Heart left ventricle (tissue), 16 donors: ENCODE measurements around the gene DNAAF8. TPM values are rescaled to one million over a fixed set of nuclear protein-coding genes. Genes with fewer than 3 reads are reported as not detected.

Source experiments
- ATAC-seq, 4 donors: fragments of 200-7000 bp; cut with Tn5 transposase; one replicate each; pipeline ENCODE4 v1.9.1; 2020 to 2022; ENCODE audit warnings: moderate library complexity in 4 of 4, mild to moderate bottlenecking in 3 of 4, moderate number of reproducible peaks in 1 of 4
- DNase-seq, 5 donors: peaks; one replicate each; pipeline ENCODE4 v3.0.0-alpha.2; 2020
- H3K27ac ChIP-seq, 12 donors: fragments of 200-600 bp; sonication (generic) in 4 of 12; one replicate each; pipeline versions ENCODE4 v1.5.0 to v1.8.0; 2016 to 2022; ENCODE audit warnings: mild to moderate bottlenecking in 2 of 12
- H3K27me3 ChIP-seq, 9 donors: fragments of 200-600 bp; sonication (generic) in 2 of 9; one replicate each; pipeline versions ENCODE4 v1.5.1 to v1.8.0; 2016 to 2022; ENCODE audit warnings: mild to moderate bottlenecking in 3 of 9
- H3K36me3 ChIP-seq, 9 donors: fragments of 200-600 bp; sonication (generic) in 2 of 9; one replicate each; pipeline versions ENCODE4 v1.5.0 to v1.8.0; 2018 to 2022; ENCODE audit warnings: mild to moderate bottlenecking in 2 of 9
- H3K4me1 ChIP-seq, 12 donors: fragments of 200-600 bp; sonication (generic) in 4 of 12; one replicate each; pipeline versions ENCODE4 v1.5.0 to v1.8.0; 2016 to 2022; ENCODE audit warnings: mild to moderate bottlenecking in 3 of 12
- H3K4me3 ChIP-seq, 12 donors: fragments of 200-600 bp; sonication (generic) in 4 of 12; one replicate each; pipeline versions ENCODE4 v1.5.0 to v1.8.0; 2017 to 2022; ENCODE audit warnings: mild to moderate bottlenecking in 9 of 12, moderate library complexity in 4 of 12
- H3K9me3 ChIP-seq, 12 donors: fragments of 200-600 bp; sonication (generic) in 4 of 12; one replicate each; pipeline versions ENCODE4 v1.5.0 to v1.8.0; 2016 to 2022; ENCODE audit warnings: mild to moderate bottlenecking in 1 of 12
- POLR2A ChIP-seq, 2 donors: fragments of 450-650 bp; IDR thresholded peaks; one replicate each; pipeline ENCODE4 v1.6.1; 2017; ENCODE audit warnings: antibody characterized with exemption in 2 of 2, mild to moderate bottlenecking in 2 of 2, moderate library complexity in 2 of 2
- WGBS, 4 donors: extraction: QIAGEN DNeasy Blood & Tissue Kit in 2 of 4; methylation state at CpG; one replicate each; pipeline versions ENCODE4 v1.1.5 to v1.1.7; 2013 to 2018; 5-methylcytosine and 5-hydroxymethylcytosine counted together
- intact Hi-C, 10 donors: fragments of 100-400 bp; cut with DNase I; formaldehyde crosslinking; loops; one replicate each; pipeline versions ENCODE4 v1.11.1 to v1.14.2; 2022
- polyA plus RNA-seq, 2 donors: library from polyadenylated mRNA; stranded (reverse); fragments of 200-250 nt; gene quantifications; one replicate each; pipeline ENCODE4 v1.2.3, GENCODE V29; 2013
- total RNA-seq, 9 donors: library from RNA; depleted of rRNA in 2 of 9; stranded (reverse); fragments of >200 nt in 2 of 9; fragmentation: NEBNext Ultra II Directional in 3 of 9; extraction: Animal tissue kit (Norgen Biotek cat#: 25700) in 3 of 9; gene quantifications; one replicate each; pipeline versions ENCODE4 v1.1.0 to v1.2.4, GENCODE V29; 2016 to 2023
- TF ChIP-seq, protein P1 (sequence below), 12 donors: fragments of 200-600 bp; sonication (generic) in 4 of 12; IDR thresholded peaks; one replicate each; pipeline versions ENCODE4 v1.5.0 to v1.8.0; 2018 to 2022; ENCODE audit warnings: antibody characterized with exemption in 12 of 12, mild to moderate bottlenecking in 5 of 12
- donor health status: ischemic (EF 13 %, LVEDD 7.1; RV severe dilation, severe dysfunction).
- donor health status: healthy with polysubstance abuse.
- donor health status: DM: no; HTN: yes; CAD: no.
- donor health status: DM: no; HTN: no; CAD: no.
- donor health status: ischemic (EF 25% LVEDD 6.9; RV normal size, moderate dysfunction).
- donor health status: ischemic (EF 25% LVEDD 5.7; RV mildly dilated, moderate dysfunction).
- donor health status: healthy.
- donor health status: DM: yes; HTN: yes; CAD: no.
- donor health status: ischemic (EF 35%, LVEDD 5.7; RV mildly dilated, moderate dysfunction).
- donor health status: nonischemic (EF 11% LVEDD 7.7; RV severe dilation, severe dysfunction).
- donor health status: DM: yes; HTN: yes; CAD: no.
- donor health status: PGD.
- donor health status: ischemic (EF 29% LVEDD 5.4; RV normal size, mild dysfunction).
- donor health status: nonischemic (EF 23%, LVEDD 6.1; RV moderate dilation, normal function).

Gene DNAAF8
- total and polyA plus RNA-seq, 11 donors = 0.34 to 3.4 (median 0.91) TPM

DNA sequence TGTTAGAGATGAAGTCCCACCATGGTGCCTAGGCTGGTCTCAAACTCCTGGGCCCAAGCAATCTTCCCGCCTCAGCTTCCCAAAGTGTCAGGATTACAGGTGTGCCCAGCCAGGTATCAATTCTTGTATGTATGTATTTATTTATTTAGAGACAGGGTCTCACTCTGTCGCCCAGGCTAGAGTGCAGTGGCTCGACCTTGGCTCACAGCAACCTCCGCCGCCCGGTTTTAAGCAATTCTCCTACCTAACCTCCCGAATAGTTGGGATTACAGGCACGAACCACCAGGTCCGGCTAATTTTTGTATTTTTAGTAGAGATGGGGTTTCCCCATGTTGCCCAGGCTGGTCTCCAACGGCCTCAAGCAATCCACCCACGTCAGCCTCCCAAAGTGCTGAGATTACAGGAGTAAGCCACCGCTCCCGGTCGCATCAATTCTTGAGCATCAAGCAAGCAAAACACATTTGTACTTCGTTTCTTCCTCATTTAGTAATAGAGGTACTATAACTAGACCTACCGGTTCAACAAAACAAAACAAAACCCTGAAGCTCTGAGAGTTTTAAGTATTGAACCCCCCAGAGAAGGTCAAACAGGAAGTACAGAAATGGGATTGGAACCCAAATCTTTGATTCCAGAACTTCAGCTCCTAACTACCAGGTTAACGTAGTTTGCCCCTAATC is 33.7 kb downstream of the DNAAF8 start:
- H3K4me1 ChIP-seq = peaks cover 9 to 37% (median 32%) of the 10 kb centered on the region in 12 donors
- intact Hi-C loops = loop anchor here in 7 of 10 donors (1.0 to 10.0 kb wide), 8 partner anchors 33 to 187 kb away; partner anchors contain the start of genes ANKS3 (in 3 of the 7), DNAAF8 (in 3 of the 7), ROGDI (in 3 of the 7) and GLYR1 (in 1 of the 7)
- peak in 1 of 5 donors; percentile 43 for DNase-seq
- peak overlapping the region; percentile 70 to 90 (median 88) for H3K27ac ChIP-seq
- 50 to 60% (median 58%) methylated on average over 17 of the region's 17 CpGs for WGBS, 4 donors
- H3K9me3 ChIP-seq = no peaks in the 10 kb centered on the region
- no peak for ATAC-seq
- H3K36me3 ChIP-seq = peaks cover 0 to 24% (median 21%) of the 10 kb centered on the region in 9 donors
- peak overlapping the region; percentile 36 to 94 (median 84) for H3K4me3 ChIP-seq
- TF ChIP-seq, protein P1, sequence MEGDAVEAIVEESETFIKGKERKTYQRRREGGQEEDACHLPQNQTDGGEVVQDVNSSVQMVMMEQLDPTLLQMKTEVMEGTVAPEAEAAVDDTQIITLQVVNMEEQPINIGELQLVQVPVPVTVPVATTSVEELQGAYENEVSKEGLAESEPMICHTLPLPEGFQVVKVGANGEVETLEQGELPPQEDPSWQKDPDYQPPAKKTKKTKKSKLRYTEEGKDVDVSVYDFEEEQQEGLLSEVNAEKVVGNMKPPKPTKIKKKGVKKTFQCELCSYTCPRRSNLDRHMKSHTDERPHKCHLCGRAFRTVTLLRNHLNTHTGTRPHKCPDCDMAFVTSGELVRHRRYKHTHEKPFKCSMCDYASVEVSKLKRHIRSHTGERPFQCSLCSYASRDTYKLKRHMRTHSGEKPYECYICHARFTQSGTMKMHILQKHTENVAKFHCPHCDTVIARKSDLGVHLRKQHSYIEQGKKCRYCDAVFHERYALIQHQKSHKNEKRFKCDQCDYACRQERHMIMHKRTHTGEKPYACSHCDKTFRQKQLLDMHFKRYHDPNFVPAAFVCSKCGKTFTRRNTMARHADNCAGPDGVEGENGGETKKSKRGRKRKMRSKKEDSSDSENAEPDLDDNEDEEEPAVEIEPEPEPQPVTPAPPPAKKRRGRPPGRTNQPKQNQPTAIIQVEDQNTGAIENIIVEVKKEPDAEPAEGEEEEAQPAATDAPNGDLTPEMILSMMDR (IDR thresholded peaks at IDR 0.05) = no peak
- TF ChIP-seq POLR2A (IDR thresholded peaks at IDR 0.05) = no peak
- H3K27me3 ChIP-seq = no peaks in the 10 kb centered on the region

DNA sequence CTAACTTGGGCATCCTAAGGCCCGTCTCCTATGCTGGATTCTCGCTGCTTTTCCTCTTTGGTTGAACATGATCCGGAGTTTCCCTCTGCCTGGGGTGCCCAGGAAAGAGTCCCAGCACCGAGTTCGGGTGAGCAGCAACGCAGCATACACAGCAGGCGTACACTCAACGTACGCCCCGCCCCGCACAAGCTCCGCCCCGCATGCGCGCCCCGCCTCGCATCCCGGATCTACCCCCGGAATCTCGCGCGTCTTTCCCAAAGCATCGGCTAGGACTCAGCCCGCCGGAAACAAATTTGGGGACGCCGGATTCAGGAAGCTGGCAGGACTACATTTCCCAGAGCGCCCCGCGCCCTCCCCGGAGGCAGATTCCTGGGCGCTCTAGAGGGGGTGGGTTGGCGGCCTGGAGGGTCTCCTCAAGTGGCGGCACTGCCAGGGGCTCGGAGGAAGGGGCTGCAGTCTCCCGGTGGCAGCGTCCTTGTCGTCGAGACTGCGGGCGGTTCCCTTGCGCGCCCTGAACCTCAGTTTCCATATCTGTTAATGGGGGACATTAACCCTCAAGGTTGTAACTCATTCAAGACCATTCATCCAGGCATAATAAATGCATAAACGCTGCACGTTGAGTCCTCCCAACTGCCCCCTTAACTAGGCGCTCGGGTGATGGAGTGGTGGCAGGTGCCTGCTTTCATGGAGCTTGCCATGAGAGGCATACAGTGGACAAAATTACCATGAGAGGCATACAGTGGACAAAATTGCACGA is 34.4 kb downstream of the DNAAF8 start:
- ATAC-seq (peak; percentile 92 to 95 (median 94)), DNase-seq (peak; percentile 97 to 98 (median 98))
- peaks cover 9 to 37% (median 32%) of the 10 kb centered on the region in 12 donors for H3K4me1 ChIP-seq
- 5 to 9% (median 5%) methylated on average over 27 to 48 of the region's 48 CpGs for WGBS, 4 donors
- H3K9me3 ChIP-seq = no peaks in the 10 kb centered on the region
- no peaks in the 10 kb centered on the region for H3K27me3 ChIP-seq
- H3K36me3 ChIP-seq = peaks cover 0 to 17% (median 14%) of the 10 kb centered on the region in 9 donors
- peak overlapping the region; percentile 70 to 90 (median 88) for H3K27ac ChIP-seq
- peak overlapping the region; percentile 36 to 94 (median 79) for H3K4me3 ChIP-seq
- intact Hi-C loops = loop anchor here in 6 of 10 donors (1.0 to 10.0 kb wide), 8 partner anchors 33 to 186 kb away; partner anchors contain the start of genes ROGDI (in 3 of the 6), ANKS3 (in 1 of the 6), DNAAF8 (in 1 of the 6) and GLYR1 (in 1 of the 6)
- TF ChIP-seq, protein P1 (IDR thresholded peaks at IDR 0.05) = no peak
- TF ChIP-seq POLR2A (IDR thresholded peaks at IDR 0.05) = peak in 1 of 2 donors; percentile 83

DNA sequence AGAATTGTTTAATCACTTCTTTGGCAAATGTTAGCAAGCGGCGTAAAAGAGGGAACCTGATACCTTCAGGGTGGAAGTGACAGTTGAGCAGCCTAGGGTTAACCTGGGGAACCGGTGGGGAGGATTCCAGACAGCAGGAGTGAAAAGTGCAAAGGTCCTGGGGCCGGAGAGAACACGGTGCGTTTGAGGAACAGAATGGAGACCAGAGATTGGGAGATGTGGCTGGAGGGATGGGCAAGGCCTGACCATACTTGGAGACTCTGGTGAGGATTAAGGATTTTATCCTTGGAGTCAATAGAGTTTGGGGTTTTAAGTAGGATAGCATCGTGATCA is 34.9 kb downstream of the DNAAF8 start:
- peaks cover 0 to 12% (median 8%) of the 10 kb centered on the region in 9 donors for H3K36me3 ChIP-seq
- H3K4me1 ChIP-seq = peaks cover 9 to 37% (median 32%) of the 10 kb centered on the region in 12 donors
- no peak for ATAC-seq
- H3K27me3 ChIP-seq = no peaks in the 10 kb centered on the region
- intact Hi-C loops = loop anchor here in 6 of 10 donors (1.0 to 10.0 kb wide), 7 partner anchors 32 to 186 kb away; partner anchors contain the start of genes ROGDI (in 3 of the 6), ANKS3 (in 1 of the 6), DNAAF8 (in 1 of the 6) and GLYR1 (in 1 of the 6)
- TF ChIP-seq POLR2A (IDR thresholded peaks at IDR 0.05) = no peak
- TF ChIP-seq, protein P1 (IDR thresholded peaks at IDR 0.05) = no peak
- 66 to 68% (median 67%) methylated on average over 7 of the region's 7 CpGs for WGBS, 4 donors
- no peak for DNase-seq
- H3K9me3 ChIP-seq = no peaks in the 10 kb centered on the region
- peak overlapping the region in 10 of 12 donors; percentile 61 to 94 (median 86) for H3K4me3 ChIP-seq
- peak overlapping the region in 8 of 12 donors; percentile 70 to 90 (median 88) for H3K27ac ChIP-seq
